Omental fat pad (tissue), 4 donors: ENCODE data around the gene MAGEB17. TPM values are rescaled to one million over a fixed set of nuclear protein-coding genes. Genes with fewer than 3 reads are reported as not detected.
"Not testable (repeated sequence)": the region's sequence is repeated elsewhere in the genome, so short reads cannot be mapped to it uniquely, and the experiment has no call there.

ENCODE experiments used
- ATAC-seq: fragments of 150-250 bp; one replicate; pipeline ENCODE4 v1.9.1; 2016; ENCODE audit warnings: mild to moderate bottlenecking, moderate library complexity; ENCODE audit not compliant: low FRiP score
- DNase-seq: peaks from one replicate; pipeline ENCODE4 v3.0.0-alpha.2; 2019; ENCODE audit warnings: low spot score
- total RNA-seq, 4 donors: library from RNA; depleted of rRNA; stranded (reverse); fragments of >200 nt; gene quantifications; one replicate each; pipeline ENCODE4 v1.1.0, GENCODE V29; 2016
- TF ChIP-seq, protein P1 (sequence below), 3 donors: fragments of 450-650 bp; IDR thresholded peaks; one replicate each; pipeline ENCODE4 v1.5.1; 2016 to 2017; ENCODE audit warnings: antibody characterized with exemption in 3 of 3, mild to moderate bottlenecking in 3 of 3, moderate library complexity in 2 of 3

The MAGEB17 gene
- total RNA-seq, 4 donors from 2014 or later: not detected

DNA sequence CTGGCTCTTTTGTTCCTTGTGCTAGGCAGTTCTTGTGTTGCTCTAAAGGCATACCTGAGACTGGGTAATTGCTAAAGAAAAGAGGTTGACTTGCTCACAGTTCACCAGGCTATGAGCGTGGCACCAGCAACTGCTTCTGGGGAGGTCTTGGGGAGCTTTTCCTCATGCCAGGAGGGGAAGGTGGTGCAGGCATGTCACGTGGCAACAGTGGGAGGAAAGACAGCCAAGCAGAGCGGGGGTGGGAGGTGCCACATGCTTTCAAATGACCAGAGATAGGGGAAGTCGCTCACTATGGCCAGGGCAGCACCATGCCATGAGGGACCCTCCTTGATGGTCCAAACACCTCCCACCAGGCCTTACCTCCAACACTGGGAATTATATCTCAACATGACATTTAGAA is 4.7 kb downstream of the MAGEB17 start:
- ATAC-seq: no peak
- TF ChIP-seq, protein P1, sequence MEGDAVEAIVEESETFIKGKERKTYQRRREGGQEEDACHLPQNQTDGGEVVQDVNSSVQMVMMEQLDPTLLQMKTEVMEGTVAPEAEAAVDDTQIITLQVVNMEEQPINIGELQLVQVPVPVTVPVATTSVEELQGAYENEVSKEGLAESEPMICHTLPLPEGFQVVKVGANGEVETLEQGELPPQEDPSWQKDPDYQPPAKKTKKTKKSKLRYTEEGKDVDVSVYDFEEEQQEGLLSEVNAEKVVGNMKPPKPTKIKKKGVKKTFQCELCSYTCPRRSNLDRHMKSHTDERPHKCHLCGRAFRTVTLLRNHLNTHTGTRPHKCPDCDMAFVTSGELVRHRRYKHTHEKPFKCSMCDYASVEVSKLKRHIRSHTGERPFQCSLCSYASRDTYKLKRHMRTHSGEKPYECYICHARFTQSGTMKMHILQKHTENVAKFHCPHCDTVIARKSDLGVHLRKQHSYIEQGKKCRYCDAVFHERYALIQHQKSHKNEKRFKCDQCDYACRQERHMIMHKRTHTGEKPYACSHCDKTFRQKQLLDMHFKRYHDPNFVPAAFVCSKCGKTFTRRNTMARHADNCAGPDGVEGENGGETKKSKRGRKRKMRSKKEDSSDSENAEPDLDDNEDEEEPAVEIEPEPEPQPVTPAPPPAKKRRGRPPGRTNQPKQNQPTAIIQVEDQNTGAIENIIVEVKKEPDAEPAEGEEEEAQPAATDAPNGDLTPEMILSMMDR (IDR thresholded peaks at IDR 0.05): no peak
- no peak for DNase-seq

DNA sequence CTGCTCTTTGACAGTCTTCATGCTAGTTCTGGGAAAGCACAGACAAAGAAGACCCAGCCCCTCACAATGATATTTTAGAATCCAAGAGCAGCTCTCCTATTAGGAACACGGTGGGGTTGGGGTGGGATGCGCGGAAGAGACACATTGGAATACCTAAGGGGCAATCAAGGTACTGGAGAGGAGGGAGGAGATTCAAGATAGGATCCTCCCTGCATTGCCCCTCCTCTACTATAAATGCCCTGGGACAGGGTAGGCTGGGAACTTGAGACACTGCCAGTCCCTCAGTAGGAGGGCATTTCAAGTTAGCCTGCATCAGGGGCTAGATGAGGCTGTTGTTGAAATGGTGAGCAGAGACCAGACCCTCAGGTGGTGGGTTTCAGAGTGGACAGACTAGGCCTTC is 5.1 kb downstream of the MAGEB17 start:
- TF ChIP-seq, protein P1 (IDR thresholded peaks at IDR 0.05): no peak
- DNase-seq (no peak), ATAC-seq (no peak)

DNA sequence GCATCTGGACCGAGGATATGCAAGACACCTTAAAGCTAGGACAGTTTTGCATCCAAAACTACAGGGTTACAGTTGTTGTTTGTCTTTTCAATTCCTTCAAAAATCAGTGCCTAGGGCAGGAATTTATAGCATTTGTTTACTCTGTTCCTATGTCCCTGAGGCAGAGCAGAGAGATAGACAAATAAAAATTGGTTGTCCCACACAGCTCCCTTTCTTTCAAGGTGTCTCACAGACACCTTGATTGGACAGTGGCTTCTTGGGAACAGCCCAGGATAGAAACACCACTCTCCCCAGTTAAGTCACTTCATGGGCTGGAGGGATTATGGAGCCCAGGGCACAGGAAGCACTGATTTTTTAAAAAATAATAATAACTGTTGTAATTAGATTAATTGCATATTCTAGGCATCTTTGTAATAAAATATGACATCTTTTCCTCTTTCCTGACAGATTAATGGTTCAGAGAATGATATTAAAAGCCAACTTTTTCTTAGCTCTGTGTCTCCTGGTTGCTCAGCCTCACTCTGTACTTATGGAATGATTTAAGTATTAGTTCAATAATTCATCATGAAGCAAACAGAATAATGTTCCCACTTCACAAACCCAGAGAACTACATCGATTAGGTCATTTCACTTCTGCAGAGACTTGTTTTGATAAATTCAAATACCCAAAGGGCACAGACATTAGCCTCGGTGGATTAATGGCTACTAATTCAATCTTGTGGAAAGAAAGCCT is 8.2 kb downstream of the MAGEB17 start:
- TF ChIP-seq, protein P1 (IDR thresholded peaks at IDR 0.05): no peak
- ATAC-seq (no peak), DNase-seq (no peak)

DNA sequence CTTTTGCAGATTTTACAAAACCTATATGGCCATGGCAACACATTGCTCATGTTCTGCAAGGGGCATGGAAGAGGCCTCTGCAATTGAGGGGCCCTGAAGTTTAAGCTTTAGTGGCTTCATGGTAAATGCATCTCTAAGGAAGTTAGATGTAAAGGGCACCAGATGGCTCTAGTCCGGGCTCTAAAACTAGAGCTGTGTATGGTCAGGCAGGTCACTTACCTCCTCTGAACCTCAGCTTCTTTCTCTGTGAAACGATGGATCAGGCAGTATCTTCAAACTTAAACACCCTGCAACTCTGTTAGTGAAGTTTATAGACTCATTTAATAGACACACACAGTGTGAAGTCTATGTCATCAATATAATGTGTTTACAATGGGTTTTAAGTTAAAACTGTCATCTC is 10.0 kb downstream of the MAGEB17 start:
- TF ChIP-seq, protein P1 (IDR thresholded peaks at IDR 0.05): no peak
- DNase-seq (no peak), ATAC-seq (no peak)

DNA sequence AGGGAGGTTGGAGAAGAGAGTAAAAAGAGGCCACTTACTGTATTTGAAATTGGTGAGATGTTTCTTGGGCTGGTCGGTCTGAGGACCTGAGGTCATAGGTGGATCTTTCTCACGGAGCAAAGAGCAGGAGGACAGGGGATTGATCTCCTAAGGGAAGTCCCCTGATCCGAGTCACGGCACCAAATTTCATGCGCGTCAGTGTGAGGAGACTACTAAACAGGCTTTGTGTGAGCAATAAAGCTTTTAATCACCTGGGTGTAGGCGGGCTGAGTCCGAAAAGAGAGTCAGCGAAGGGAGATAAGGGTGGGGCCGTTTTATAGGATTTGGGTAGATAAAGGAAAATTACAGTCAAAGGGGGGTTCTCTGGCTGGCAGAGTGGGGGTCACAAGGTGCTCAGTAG is 16.6 kb downstream of the MAGEB17 start:
- not testable (repeated sequence) for DNase-seq, ATAC-seq

DNA sequence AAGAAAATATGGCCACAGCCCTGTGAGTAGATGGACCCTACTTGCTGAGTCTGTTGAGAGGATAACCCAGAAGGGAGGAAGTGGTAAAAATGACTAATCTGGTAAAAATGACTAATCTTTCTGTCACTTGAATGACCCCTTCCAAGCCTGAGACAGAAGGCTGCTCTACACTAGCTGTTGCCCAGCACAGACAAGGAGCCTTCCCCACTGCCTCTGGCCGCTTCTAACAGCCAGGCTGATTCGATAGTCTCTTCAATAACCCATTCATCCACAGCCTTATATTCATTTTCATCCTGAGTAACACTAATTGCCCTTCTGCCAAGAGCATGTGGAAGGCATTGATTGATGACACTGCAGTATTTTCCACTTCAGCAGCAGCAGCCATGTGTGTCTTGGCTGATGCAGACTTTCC is 18.4 kb downstream of the MAGEB17 start:
- TF ChIP-seq, protein P1 (IDR thresholded peaks at IDR 0.05): no peak
- ATAC-seq (no peak), DNase-seq (no peak)

DNA sequence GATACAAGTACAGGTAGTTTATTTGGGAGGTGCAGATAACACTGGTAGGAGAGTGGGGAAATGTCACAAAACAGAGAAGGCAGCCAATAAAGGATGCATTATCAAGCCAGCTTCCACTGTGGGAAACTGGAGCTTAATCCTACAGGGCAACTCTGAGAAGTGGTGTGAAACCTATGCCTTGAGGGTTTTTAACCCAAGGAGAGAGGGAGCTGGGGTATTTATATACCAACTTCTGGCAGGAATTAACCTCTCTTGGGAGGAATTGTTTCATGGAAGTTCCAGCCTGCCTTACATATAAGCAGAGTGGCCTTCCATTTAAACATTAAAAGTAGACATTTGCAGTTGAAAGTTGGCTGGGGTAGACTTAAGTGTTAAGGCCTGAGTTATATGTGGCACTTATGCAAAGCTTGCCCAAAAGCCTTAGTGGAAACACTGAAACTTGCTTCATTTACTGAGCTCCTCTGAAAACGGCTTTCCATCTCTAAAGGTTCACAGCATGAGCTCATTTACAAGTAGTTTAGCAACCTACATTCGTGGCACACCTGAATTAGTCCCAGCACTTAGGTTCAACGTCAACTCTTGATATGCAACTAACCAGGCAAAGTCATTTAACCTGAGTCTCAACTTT is 19.2 kb downstream of the MAGEB17 start:
- no peak for ATAC-seq
- no peak for DNase-seq
- TF ChIP-seq, protein P1 (IDR thresholded peaks at IDR 0.05): no peak
